HT1080 (cell line): ENCODE results near the gene SRSF2. TPM values are rescaled to one million over a fixed set of nuclear protein-coding genes. Genes with fewer than 3 reads are reported as not detected.

Source experiments
- DNase-seq: peaks from one replicate; pipeline ENCODE4 v3.0.0-alpha.2; 2015; ENCODE audit warnings: low read depth
- polyA plus RNA-seq, 2 experiments: library from polyadenylated mRNA; depleted of rRNA; stranded (reverse); fragments of >200 nt; gene quantifications; 2 replicates each; pipeline ENCODE4 v1.2.3, GENCODE V29; 2015
- total RNA-seq: library from RNA; depleted of rRNA; stranded (reverse); fragments of >200 nt; shearing (Covaris generic); gene quantifications from 2 replicates; pipeline ENCODE4 v1.2.3, GENCODE V29; 2014; rRNA removed

SRSF2 gene
- total RNA-seq, result 971 and 1,300 TPM in 2 replicates
- 349 and 370 TPM in 2 replicates for polyA plus RNA-seq (2015; cell fraction: cytosol; rRNA removed)
- polyA plus RNA-seq (2015; cell fraction: nucleus; rRNA removed), result 738 and 763 TPM in 2 replicates

- peak; percentile 99 for DNase-seq
Measured at GRCh38 chr17:76737082-76737675, at the start of gene SRSF2. TSS of gene SRSF2 (minus strand) at chr17:76737331. CDS start at chr17:76737160, 171 bp downstream.

- DNase-seq, result no peak
Measured at GRCh38 chr17:76784926-76785325, 47.8 kb upstream of the SRSF2 start.

GRCh38 chr17:76783146-76783545, 46.0 kb upstream of the SRSF2 start:
- DNase-seq, result no peak

GRCh38 chr17:76781056-76781982, 44.2 kb upstream of the SRSF2 start:
- DNase-seq, result no peak

- no peak for DNase-seq
Measured at GRCh38 chr17:76775021-76775600, 38.0 kb upstream of the SRSF2 start.

GRCh38 chr17:76772842-76773525, 35.9 kb upstream of the SRSF2 start:
- DNase-seq, result peak; percentile 92

- no peak for DNase-seq
Measured at GRCh38 chr17:76758570-76758969, 21.4 kb upstream of the SRSF2 start.

- DNase-seq, result no peak
Measured at GRCh38 chr17:76757256-76757655, 20.1 kb upstream of the SRSF2 start.

- no peak for DNase-seq
Measured at GRCh38 chr17:76755285-76755684, 18.2 kb upstream of the SRSF2 start.

GRCh38 chr17:76753061-76753961, 16.2 kb upstream of the SRSF2 start:
- no peak for DNase-seq

- no peak for DNase-seq
Measured at GRCh38 chr17:76752006-76752405, 14.9 kb upstream of the SRSF2 start.

GRCh38 chr17:76751416-76751993, 14.4 kb upstream of the SRSF2 start:
- DNase-seq, result no peak

GRCh38 chr17:76748657-76749056, 11.5 kb upstream of the SRSF2 start:
- DNase-seq, result no peak

- no peak for DNase-seq
Measured at GRCh38 chr17:76747716-76748363, 10.7 kb upstream of the SRSF2 start.

- peak; percentile 61 for DNase-seq
Measured at GRCh38 chr17:76745785-76746184, 8.7 kb upstream of the SRSF2 start.

GRCh38 chr17:76744747-76745146, 7.6 kb upstream of the SRSF2 start:
- DNase-seq, result no peak

- DNase-seq, result no peak
Measured at GRCh38 chr17:76742958-76743357, 5.8 kb upstream of the SRSF2 start.

GRCh38 chr17:76740329-76741118, 3.4 kb upstream of the SRSF2 start:
- no peak for DNase-seq
